DMS153 treated with DMSO at 0.1 percent for 48 hours (cell line): Measurements from ENCODE around the gene KCTD3.

ENCODE experiments used
- DNase-seq: peaks from one replicate; lab custom pipeline; 2025; ENCODE audit not compliant: unreplicated experiment; lab: John Stamatoyannopoulos, UW

The KCTD3 gene

GRCh38 chr1:215566556-215567490 is at the start of gene KCTD3:
Gene KCTD3, plus strand, starts transcription at chr1:215567304. Its CDS starts 382 bp downstream, at chr1:215567686.
- peak; percentile 54 for DNase-seq

- DNase-seq: no peak
Measured at GRCh38 chr1:215517441-215517891, 49.6 kb upstream of the KCTD3 start.

DNA sequence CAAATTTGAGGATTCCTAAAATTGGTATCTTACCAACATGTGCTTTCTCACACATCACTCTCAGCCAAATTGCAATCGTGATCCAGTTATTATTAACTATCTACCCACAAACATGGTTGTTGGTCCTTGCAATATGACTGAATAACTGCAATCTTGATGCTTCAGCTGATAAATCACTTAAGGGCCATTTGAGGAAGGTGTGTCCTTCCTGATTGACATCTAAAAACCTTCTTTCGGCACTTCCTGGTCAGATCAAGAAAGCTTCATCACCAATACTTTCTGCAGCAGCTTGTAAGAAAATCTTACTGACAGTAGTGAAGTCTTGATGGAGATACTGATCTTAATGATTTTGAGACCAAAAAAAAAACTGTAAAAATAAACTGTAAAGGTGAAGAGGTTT is 48.5 kb upstream of the KCTD3 start:
- no peak for DNase-seq

- no peak for DNase-seq
Measured at GRCh38 chr1:215521279-215521678, 45.8 kb upstream of the KCTD3 start.

DNA sequence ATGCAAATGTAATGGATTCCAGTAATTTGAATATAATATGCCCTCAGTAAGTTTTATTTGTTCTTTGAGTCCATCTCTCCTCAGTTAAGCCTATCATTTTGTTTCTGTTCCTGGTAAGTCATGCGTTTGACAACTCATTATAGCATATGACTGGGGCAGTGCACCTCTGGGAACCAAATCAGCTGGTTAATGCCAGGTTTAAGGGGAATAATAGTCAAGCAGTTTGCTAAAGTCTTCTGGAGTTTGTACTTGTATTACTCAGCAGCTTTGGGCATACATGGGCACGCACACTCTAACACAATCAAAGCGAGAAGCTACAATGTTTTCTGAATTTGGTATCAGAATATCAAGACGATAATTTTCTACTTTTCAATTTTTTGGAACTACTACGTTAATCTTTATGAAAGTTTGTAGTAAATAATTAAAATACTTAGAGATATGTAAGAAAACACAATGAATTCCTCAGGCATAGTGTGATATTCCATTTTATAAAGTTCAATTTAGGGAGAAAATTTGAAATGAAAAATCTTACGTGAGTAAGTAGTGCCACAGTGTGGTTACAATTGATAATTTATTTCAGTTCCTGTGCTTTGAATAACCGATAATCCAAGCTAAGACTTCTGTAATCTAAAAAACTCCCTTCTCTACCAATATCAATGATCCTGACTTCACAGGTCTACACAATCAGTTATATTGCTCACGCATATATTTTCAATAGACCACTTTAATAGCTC is 43.8 kb upstream of the KCTD3 start:
- no peak for DNase-seq

- no peak for DNase-seq
Measured at GRCh38 chr1:215523906-215524305, 43.2 kb upstream of the KCTD3 start.

GRCh38 chr1:215526147-215526845 is 40.8 kb upstream of the KCTD3 start:
- peak; percentile 79 for DNase-seq

DNA sequence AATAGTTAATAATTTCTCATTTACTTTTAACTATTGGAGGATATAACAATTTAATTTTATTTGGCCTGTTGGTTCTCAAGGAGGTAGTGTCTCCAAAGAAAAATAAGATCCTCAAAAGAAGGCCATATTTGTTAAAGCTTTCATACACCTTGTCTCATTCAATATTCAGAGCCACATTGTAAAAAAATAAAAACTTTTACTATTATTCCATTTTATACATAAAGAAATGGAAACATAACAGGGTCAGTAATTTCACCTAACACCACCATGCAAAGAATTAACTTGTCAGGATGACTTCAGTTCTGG is 40.3 kb upstream of the KCTD3 start:
- DNase-seq: no peak

DNA sequence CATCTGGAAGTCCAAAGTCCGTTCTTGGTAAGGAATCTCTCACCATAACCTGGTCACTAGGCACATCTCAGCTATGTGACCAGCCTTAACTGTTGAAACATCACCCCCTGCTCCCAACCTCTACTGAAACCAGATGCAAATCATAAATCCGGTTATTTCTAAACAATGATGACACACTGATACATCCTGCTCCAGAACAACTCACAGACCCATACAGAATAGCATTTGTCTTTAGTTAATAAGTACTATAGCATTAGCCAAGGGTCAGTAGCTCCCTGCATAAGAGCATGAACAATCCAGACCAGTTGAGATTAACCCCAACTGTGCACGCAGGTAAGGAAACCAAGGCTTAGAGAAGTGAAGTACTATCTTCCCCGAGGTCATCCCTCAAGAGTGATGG is 38.0 kb upstream of the KCTD3 start:
- DNase-seq: no peak

DNA sequence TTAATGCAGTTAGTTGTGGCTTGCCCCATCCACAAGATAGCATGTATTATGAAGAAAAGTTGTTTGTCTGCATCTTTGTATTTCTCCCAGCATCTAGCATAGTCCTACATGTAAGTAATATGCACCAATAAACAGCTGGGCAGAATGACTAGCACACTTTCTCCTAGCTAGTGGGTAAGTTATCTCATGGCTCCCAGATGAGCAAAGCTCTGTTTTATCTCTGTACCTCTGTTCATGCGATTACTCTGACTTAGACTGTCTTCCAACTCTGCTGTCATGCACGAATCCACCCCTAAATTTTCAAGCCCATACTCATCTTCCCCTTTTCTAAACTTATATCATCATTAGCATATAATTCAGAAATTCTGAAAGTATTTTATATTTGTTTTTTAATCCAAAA is 37.5 kb upstream of the KCTD3 start:
- DNase-seq: no peak

GRCh38 chr1:215530401-215530984 is 36.6 kb upstream of the KCTD3 start:
- no peak for DNase-seq

DNA sequence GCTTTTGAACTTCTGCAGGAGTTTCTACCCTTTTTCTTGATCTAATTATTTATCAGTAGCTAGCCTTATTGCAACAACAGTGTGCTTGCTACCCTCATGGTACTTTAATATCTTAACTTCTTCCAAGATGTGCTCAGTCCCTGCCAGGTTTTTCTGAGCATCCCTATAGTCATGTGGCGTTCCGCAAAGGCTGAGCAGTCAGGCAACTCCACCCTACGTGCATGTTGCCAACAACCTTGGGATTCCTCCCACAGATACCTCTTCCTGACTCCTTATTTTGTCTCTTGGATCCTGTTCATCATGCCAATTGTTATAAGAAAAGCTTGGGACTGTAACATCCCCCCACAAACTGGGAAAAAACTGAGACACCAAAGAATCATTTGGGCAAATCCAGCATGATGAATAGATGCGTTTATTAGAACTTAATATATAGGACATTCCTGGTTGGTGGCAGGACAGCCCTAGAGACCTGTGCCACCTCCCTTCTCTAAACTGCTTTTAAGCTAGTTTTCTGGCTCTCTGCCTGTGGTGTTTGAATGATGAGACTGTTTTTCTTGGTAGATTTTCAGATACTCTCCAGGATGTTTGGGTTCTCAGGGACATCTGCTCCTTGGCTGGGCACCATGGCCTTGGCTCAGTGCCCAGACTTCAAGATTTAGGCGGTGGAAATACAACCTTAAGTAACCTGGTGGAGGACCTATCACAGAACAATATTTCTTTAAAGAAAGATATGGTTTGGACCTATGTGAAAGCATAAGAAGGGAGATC is 27.1 kb upstream of the KCTD3 start:
- no peak for DNase-seq

GRCh38 chr1:215542301-215542700 is 24.8 kb upstream of the KCTD3 start:
- no peak for DNase-seq

DNA sequence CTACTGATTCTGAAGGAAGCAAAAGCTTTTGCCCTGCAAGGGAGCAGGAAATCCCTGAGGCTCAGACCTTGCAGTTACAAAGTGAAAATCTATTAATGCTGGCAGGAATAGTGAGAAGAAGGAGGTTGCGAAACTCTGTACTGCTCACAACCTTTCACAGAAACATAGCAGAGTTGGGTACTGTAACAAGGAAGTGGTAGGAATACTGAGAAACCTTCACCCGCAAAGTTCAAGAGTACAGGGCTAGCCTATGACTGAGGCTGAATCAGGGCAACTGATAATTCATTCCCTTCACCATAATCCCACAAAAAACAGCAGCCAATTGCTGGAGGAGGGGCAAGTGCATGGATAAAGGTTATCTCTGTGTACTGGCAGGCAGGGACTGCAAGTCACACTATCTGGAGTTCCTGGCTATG is 23.9 kb upstream of the KCTD3 start:
- no peak for DNase-seq

DNA sequence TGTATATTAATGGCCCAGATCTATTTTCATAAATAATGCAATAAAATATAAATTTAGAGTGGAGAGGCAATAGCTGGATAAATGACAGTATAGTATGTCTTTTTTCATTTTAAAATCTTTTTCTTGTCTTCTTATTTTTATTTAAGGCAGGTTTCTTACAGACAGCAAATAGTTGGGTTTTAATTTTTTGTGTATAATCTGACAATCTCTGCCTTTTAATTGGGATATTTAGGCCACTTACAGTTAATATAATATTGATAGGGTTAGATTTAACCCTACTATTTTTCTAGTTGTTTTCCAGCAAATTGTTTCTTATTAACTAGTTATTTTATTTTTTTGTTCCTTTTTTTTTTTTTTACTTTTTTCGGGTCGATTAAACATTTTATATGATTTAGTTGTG is 23.3 kb upstream of the KCTD3 start:
- no peak for DNase-seq

DNA sequence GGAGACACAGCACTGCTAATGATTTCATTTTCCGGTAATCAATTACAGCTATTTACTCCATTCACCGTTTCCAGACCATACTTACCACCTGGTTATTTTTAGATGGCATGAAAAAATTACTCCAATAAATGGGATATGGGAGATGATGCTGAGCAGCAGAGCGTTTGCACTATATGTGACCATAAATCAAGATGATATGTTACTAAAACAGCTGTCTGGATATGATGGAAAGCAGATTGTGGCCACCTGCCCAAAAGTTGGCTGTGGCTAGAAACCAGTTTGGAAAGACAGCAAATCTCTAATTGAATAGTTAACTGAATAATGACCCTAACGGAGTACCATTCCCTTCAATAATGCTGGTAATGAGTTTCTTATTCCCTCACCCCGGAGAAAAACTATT is 22.5 kb upstream of the KCTD3 start:
- no peak for DNase-seq

GRCh38 chr1:215545096-215545495 is 22.0 kb upstream of the KCTD3 start:
- DNase-seq: no peak

GRCh38 chr1:215547011-215547410 is 20.1 kb upstream of the KCTD3 start:
- no peak for DNase-seq

DNA sequence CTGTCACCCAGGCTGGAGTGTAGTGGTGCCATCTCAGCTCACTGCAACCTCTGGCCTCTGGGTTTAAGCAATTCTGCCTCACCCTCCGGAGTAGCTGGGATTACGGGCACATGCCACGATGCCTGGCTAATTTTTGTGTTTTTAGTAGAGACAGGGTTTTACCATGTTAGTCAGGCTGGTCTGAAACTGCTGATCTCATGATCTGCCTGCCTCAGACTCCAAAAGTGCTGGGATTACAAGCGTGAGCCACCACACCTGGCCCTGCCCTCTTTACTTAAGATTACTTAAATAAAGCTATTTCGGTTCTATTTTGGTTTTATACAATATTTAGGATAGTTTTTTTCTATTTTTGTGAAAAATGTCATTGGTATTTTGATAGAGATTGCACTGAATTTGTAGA is 15.3 kb upstream of the KCTD3 start:
- no peak for DNase-seq

- no peak for DNase-seq
Measured at GRCh38 chr1:215554865-215555264, 12.2 kb upstream of the KCTD3 start.

DNA sequence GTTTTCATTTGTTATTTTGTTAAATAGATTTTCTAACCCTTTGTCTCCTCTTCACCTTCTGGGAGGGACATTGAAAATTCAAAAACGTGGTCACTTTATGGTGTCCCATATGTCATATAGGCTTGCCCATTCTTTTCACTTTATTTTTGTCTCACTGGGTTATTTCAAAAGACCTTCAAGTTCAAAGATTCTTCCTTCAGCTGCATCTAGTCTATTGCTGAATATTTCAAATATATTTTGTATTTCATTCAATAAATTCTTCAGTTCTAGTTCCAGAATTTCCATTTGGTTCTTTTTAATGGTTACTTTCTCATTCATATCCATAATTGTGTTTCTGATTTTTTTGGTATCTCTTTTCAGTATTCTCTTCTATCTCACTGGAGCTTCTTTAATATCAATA is 11.6 kb upstream of the KCTD3 start:
- no peak for DNase-seq
